Measurements from ENCODE around the gene CHURC1.

CHURC1 gene

DNA sequence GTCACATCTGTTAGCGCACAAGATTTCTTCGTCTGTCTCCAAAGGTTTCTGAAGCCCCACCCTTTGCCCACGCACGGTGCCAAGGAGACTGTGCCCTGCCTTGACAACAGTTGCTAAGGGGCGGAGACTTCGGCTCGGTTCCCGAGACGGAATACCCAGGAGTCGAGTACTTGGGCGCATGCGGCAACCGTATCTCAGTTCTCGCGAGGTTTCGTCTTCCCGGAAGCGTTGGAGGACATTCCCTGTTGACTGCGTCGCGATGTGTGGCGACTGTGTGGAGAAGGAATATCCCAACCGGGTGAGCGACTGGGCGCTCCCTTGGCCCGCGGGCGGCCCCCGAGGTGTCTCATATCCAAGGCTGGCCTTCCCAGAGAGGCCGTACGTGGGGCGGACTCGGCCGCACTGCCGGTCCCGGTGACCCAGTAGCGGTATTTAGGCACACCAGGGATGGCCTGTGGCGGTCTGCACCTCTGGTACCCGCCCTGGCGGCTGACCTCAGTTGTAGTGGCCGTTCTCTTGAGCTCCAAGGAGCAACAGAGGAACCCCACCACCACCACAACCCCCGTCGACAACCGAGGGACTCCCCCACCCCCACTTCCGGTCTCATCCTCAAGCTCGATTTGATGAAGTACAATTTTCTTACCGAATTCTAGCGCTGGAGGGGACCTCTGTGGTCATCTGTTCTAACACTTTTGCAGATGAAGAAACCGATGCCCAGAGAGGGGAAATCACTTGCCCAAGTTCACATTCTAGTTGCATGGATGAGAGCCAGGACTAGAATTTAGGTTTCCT is at the start of gene CHURC1:
CHURC1 (plus strand) TSS at position 219 of the 792 bp plus-strand sequence; CDS start at position 260, 41 bp downstream.
- DNase-seq: peak; percentile 93

DNA sequence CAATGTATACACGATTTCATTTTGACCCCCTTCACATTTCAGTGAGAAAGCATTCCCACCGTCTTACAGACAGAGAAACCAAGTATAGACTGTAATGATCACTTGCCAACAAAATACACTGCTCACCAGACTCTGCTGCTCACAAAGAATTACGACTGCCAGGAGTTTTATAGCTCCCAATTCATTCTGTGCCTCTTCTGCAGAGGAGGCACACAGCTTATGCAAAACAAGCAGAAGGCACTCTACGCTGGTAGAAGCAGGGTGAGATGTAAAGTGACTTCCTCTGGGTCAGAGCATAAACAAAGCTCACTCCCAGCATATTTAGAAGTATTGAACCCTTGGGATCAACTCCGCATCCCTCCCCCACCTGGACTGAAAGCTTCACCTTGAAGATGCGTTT is 49.1 kb upstream of the CHURC1 start:
- no peak for DNase-seq

DNA sequence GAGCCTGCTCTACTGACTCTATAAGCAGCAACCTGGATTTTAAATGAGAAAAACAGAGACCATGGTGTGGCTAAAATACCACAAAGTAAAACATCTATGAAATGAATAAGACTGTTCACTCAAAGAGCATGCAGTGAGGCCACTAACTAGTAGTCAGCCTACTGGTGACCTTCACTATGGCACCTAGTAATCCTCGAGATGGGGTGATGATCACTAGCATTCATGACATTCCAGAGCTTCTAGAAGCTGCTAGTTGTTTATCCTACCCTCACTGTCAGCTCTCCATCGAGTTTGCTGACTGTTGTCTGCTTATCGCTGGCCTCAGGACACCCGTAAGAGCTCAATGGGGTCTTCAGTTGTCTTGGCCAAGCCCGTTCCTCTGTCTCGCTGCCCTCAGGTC is 48.3 kb upstream of the CHURC1 start:
- DNase-seq: no peak

DNA sequence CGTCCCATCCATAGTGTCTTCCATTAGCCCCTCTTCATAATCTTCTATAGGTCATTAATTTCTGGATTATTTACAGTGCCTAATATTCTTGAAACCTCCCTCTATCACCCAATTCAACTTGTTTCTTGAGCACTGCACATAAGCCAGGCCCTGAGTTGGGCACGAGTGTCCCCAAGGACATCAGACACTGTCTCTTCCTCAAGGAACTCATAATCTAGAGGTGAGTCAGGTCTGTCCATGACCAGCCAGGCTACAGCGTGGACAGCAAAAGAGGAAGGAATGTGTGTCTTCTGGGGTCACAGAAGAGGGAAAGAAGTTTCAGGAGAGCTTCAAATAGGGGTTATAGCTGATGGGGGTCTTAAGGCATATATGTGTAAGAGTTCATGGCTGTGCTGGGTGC is 47.1 kb upstream of the CHURC1 start:
- DNase-seq: no peak

DNA sequence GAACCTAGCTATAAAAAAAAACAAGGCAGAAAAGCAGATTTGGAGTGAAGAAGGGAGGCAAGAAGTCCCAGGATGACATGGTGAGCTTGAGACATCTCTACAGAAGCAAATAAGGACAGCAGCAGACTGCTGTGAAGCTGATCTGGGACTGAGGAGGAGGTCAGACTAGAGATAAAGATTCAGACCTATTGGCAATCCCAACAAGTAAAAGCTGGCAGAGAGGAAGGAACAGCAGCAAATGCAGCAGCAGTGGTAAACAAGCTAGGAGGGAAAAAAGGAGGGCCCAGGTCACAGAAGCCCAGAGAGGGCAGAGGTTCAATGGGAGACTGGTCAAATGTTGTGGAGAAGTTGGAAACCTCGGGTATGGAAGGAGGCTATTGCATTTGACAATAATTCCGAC is 45.9 kb upstream of the CHURC1 start:
- DNase-seq: no peak

DNA sequence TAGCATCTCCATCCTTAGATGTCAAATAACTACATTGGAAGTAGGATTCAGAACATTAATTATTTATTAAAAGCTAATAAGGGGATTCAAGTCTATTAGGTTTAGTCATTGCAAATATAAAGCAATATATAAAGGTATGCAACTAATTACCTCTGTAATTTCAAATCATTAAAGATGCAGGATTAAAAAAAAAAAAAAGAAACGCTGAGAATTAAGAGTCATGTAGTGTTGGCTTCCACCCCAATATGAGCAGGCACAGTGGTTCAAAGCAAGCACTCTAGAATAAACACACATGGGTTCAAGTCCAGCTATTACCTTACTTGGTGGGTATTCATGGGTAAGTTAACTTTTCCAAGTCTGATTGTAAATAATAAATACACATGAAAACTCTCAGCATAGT is 45.4 kb upstream of the CHURC1 start:
- no peak for DNase-seq

DNA sequence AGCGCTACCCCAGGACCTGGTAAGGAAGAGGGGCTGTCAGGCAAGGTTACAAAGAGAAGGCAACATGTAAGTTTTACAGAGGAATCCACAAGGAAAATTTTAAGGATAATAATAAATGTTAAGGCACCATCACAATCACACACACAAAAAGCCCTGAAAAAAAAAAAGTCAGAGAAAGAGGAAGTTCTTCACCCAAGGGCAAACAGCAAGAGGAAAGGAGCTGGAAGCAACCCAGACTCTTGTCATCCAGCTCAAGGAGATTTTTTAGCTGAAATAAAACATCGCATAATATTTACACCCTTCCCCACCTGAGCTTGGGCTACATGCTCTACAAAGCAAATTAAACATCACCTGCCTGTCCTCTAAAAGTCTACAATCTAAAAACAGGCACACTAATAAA is 44.1 kb upstream of the CHURC1 start:
- no peak for DNase-seq

DNA sequence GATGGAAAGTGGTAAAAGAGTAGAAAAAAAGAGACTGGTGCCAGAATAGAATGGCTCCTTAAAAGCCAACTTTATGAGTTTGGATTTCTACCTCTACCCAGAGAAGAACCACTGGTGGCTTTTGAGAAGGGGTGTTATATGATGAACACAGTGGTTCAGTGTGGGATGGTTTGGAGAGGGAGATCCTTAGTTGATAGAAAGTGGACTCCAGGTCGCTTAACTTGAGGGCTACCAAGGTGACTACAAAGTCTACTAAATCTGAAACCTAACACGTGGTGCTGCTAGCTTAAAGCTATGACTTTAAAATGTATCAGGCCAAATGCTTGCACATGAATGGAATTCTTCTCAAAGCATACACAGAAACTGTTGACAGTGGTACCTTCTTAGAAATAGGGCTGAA is 42.9 kb upstream of the CHURC1 start:
- DNase-seq: no peak

DNA sequence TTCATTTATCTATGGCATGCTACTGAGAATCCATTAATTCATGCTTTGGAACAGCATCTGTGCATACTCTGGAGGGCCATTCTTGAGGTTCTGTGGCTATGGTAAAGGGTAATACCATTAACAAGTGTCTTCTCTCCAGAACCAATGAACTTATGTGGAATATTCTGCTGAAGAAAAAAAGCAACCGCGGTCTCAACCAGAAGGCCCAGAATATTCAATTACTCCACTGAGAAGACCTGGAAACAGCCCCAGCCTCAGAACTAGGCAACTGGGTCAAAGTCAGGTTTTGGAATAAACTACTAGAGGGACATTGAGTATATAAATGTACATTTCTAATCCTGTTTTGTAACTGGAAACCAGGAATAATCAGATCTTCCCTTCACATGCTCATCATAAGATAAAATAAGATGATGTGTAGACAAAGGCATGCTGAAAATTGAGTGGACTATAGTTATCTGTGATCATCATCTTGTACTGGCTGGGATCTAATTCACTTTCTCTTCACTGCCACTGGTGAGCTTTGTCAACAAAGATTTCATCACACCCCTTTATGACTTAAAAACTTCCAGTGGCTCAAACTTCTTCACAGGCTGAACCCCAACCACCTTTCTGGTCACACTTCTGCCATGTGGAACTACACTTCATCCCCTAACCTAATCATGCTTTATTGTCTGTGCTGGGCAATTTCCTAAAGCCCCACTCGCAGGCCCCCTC is 40.6 kb upstream of the CHURC1 start:
- no peak for DNase-seq

DNA sequence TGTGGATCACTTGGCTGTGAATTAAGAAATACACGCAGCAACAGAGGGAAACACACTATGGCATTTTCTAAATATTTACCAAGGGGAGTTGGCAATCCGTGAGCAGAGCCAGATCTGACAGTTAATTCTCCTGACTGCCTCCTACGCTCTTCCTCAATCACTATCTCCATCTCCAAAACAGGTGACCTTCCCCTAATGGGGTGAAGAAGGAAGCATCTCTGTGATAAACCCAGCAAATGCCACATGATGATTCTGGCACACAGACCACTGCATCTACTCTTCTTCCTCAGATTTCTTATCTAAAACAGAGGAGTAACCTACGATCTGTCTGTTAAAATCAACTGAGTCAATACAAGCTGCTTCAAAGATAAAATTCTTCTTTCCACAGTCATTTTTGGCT is 38.9 kb upstream of the CHURC1 start:
- no peak for DNase-seq

DNA sequence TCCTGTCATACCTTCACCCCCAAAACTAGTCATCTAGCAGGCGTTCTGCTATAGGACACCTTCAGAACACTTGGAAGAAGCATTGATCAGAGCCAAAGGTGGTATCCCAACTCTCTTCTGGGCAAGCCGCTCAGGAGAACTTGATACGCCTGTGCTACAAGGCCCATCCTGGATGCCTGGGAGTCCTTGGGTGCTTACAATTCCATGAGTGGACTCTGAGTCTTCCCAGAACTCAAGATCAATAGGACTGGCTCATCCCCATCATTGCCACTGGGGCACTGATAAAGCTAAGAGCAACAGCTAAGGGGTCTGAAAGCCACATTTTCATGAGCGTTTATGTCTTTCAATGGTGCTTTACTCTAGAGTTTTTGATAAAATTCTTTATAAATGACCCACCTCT is 36.4 kb upstream of the CHURC1 start:
- no peak for DNase-seq

DNA sequence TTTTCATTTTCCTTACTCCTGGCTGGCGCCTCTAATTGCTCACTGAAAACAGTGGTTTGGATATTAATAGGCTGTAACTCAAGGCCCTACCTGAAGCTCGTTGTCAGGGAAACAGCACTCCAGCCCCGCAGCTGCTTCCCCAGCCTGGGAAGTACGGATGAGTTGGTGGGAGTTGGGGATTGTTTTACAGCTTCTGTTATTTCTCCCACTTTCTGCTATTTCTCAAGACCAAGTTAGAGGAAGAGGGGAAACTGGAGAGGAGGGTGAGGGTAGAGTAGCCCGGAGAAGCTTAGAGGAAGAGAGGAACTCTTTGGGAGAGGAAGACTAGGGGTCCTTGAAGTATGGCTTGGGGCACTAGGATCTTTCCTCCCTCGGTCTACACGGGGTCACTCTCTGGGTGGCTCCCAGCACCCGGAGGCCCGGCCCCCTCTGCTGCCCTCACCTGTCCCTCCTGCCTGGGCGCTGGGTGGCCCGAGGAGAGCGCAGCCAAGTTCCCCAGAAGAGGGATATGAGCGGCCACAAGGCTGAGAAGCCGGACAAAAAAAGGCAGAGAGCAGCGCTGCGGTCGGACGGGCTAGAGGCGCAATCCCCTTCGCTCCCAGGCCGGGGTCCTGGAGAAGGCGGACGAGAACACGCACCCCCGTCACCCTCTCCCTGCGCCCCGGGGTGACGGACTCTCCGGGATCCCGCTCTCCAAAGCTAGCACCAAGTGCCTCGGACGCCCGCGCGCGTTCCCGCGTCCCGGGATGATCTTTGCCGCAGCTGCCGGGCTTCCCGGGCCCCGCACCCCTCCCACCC is 35.2 kb upstream of the CHURC1 start:
- DNase-seq: no peak

DNA sequence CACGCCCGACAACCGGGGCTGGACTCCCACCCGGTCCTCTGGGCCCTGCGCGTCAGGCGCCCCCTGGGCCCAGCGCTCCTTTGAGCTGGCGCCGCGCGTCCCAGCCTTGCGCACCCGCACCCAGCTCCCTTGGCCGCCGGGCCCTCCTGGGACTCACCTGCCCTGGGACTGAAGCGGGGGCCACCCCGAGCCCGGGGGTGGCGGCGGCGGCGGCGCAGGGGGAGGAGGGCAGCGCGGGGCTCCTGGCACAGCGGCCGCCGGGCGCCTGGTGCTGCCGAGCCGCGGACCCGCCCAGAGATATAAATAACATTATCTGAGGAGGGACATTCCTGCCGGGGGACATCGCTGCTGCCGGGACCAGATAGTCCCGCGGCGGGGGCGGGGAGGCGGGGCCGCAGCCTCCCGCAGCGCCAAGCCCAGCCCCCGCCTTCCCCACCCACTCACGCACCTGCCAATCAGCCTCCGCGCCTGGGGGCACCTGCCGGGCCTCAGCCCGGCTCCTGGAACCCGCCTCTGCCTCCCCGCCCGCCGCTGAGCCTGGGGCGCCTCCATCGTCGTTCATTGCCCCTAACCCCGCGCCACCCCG is 34.5 kb upstream of the CHURC1 start, which contains the start of gene SPTB:
SPTB (minus strand) TSS at position 273 of the 586 bp plus-strand sequence. CDS start 56,813 bp downstream, outside the sequence.
- peak; percentile 43 for DNase-seq

DNA sequence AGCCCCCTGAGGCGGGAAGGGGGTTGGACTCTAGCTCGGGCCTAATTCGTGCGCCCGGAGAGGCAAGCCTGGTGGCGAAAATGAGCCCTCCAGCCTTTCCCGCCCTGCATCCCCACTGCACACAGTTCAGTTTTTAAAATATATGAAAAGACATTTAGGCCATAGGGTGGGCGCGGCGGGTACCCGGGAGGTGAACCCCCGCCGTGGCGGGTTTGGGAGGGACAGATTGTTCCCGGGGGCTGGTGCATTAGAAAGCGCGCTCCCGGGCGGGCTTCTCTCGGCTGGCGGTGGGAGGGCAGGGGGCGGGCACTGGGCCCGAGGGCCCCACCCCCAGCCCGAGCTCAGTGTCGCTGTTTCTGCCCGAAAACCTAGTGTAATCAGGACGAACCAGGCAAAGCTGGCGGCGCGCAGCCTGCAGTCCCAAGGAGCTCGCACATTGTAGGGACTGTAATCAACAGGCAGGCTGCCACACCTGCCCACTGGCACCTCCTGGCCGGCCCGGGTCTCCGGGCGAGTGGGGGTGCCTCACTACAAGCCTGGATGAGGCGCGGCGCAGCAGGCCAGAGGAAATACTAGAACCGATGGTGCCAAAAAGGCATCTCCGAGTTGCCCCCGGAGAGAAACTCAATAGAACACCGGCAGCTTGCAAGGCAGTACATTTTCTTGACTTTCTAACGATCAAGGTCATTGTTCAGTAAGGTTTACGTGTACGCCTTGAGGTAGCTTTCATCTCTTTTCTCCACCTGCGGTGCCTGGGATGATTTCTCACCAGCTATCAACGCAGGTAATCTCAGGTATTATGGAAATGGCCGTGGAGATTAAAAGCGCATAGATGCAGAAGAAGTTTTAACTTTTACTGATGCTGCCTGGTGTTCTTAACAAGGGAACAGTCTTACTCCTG is 33.8 kb upstream of the CHURC1 start:
- peak; percentile 55 for DNase-seq

DNA sequence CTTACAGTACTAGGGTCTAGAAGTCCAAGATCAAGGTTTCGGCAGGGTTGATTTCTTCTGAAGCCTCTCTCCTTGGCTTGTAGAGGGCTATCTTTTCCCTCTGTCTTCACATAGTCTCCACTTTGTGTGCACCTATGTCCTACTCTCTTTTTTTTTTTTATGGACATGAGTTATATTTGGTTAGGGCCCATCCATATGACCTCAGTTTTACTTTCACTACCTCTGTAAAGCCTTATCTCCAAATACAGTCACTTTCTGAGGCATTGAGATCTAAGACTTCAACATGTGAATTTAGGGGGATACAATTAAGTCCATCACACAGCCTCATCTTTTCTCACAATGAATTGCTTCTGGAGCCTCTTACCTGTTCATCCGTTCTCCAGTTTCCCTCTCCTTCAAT is 28.7 kb upstream of the CHURC1 start:
- no peak for DNase-seq

DNA sequence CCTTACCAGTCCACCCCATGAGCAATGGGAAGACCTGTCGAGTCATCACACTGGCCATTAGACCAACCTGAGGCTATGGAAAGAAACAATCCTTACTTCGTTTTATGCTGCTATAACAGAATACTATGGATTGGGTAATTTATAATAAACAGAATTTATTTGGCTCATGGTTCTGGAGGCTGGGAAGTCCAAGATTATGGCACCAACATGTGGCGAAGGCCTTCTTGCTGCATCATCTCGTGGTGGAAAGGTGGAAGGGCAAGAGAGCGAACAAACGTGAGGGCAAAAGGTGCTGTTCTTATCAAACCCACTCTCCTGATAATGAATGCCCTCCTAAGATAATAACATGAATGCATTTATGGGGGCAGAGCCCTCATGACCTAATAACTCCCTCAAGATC is 24.9 kb upstream of the CHURC1 start:
- no peak for DNase-seq

DNA sequence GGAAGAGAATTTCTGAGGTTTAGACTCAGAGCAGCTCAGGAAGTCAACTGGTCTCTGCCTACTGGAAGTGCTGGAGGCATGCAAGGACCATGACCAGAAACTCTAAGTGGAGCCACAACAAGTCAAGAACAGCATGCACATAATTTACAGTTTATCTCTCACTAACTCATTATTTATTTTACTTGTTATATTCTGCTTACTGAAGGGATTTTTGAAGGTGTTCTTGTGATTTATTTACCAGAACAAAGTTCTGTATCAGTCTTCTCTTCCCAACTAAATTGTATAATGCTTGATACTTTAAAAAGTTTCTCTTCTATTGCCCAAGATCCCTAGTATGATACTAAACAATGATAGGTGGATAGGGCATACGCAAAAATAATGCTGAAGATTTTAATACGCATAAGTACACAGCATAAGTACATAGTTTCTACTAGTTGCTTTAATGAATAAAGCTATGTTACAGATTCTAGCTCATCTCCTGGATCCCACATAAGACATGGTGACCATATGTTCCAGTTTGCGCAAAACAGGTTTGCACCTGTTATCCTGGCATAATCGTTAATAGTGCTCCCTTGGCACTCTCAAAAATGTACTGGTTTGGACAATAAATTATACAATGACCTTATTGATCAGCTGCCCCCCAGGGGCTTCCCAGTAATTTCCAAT is 22.9 kb upstream of the CHURC1 start:
- DNase-seq: no peak

DNA sequence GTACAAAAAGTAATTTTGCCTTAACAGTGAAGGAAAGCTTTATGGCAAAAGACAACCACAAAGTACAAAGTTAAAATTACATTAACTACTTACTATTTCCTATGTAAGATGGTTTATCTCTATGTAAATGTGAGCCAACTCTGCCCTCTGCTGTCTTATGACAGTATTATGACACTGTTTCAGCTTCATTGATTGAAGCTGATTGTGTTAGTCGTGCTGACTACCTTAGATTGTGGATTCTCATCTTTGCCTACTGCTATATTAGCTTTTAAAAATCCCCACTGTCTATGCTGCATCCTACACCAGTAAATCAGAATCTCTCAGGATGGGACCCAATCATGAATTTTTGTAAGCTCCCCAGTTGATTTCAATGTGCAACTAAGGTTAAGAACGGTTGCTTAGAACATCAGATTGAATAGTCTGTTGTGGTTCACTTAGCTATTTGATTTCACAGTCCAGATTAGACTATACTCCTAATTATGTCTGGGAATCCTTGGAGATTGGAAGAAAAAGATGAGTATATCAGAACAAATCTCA is 22.3 kb upstream of the CHURC1 start:
- no peak for DNase-seq

DNA sequence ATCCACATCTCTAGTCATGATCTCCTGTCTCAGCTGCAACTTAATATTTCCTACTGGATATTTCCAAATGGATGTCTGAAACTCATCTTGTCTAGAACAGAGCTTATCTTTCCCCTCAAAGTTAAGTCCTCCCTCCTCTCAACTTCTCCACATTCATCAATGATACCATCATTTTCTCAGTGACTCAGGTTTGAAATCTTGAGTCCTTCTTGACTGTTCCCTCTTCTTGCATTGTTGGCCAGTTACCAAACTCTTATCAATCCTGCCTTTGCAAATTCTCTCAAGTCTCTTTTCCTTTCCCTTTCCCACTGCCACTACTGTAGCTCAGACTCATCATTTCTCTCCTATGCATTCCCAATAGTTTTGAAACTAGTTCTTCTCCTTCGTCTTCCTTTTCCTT is 14.3 kb upstream of the CHURC1 start:
- no peak for DNase-seq

DNA sequence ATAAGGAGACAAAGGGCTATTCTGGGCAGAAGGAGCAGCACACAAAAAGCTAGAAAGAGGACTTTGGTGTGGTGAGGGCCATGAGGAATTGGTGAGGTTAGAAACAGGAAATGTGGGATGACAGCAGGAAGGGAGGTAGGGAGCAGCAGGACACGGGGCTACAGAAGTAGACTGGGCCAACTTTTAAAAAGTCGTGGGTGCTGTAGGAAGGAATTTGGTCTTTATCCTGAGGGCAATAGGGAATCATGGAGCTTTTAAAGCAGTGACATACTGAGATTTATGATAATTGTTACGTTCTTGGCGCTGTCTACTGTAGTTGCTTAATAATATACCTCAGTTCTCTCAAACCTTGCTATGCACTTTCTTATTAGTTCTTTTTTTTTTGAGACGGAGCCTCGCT is 8.2 kb upstream of the CHURC1 start:
- no peak for DNase-seq

DNA sequence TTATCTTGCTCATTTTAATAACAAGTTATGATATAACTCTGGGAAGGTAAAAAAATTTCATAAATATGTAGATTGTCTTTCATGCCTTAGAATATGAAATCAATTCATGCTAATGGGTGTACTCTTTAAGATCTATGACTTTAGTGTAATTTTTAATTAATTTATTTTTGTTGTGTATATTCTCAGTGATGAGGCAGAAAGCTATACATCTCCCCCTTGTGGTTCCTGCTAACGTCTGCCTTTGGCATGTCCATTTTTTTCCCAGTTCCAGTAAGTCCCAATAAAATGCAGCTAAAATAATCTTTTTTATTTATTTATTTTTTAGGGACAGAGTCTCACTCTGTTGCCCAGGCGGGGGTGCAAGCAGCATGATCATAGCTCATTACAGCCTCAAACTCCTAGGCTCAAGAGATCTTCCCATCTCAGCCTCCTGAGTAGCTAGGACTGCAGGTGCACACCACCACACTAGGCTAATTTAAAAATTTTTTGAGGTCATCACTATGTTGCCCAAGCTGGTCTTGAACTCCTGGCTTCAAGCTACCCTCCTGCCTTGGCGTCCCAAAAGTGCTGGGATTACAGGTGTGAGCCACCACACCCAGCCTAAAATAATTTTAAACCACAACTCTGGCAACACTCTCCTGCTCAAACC is 3.3 kb upstream of the CHURC1 start:
- DNase-seq: no peak
